ENCODE measurements around the gene IFT52.

GRCh38 chr20:43564993-43565757, 25.6 kb upstream of the IFT52 start:
- no peak for TF ChIP-seq TAF1 (IDR thresholded peaks at IDR 0.05; ENCODE audit: low read depth)
- TF ChIP-seq CEBPB (IDR thresholded peaks at IDR 0.05): no peak
- no peak for TF ChIP-seq EGR1 (IDR thresholded peaks at IDR 0.05)
